A549 (cell line): ENCODE results near the gene SLC25A4.

ENCODE experiments used
- CHD4 ChIP-seq: fragments of 200-600 bp; sonication (generic); IDR thresholded peaks from 2 replicates; pipeline ENCODE4 v1.6.1; 2016; ENCODE audit warnings: antibody characterized with exemption, mild to moderate bottlenecking, borderline replicate concordance
- MYC ChIP-seq: IDR thresholded peaks from 2 replicates; pipeline ENCODE4 v1.6.1; 2012; ENCODE audit warnings: mild to moderate bottlenecking, inconsistent platforms, low read length, improper control_type of control experiment, borderline replicate concordance

- no peak for TF ChIP-seq CHD4
- TF ChIP-seq MYC, result no peak
Measured at GRCh38 chr4:185151296-185151695, 8.2 kb downstream of the SLC25A4 start.
